ENCODE results near the gene TMCC3. TPM values are rescaled to one million over a fixed set of nuclear protein-coding genes. Genes with fewer than 3 reads are reported as not detected.

Gene TMCC3
- total RNA-seq, 4 donors from 2014 or later: 11.2 to 18.1 (median 16.4) TPM

- TF ChIP-seq POLR2AphosphoS5 (IDR thresholded peaks at IDR 0.05) (no peak), POLR2A (IDR thresholded peaks at IDR 0.05) (no peak), EP300 (IDR thresholded peaks at IDR 0.05) (no peak), CTCF (IDR thresholded peaks at IDR 0.05) (no peak)
- H3K27ac ChIP-seq: no peak overlapping the region
- H3K9me3 ChIP-seq: no peaks in the 10 kb centered on the region
- H3K4me1 ChIP-seq: peaks cover 14% of the 10 kb centered on the region
- 81% methylated on average over 4 of the region's 4 CpGs for WGBS
- H3K36me3 ChIP-seq: no peaks in the 10 kb centered on the region
- DNase-seq (ENCODE audit: low spot score in 2 of 2): no peak
- no peaks in the 10 kb centered on the region for H3K27me3 ChIP-seq
- H3K4me3 ChIP-seq: no peak overlapping the region
These were observed 12.7 kb upstream of the TMCC3 start for GRCh38 chr12:94663071-94663470.

DNA sequence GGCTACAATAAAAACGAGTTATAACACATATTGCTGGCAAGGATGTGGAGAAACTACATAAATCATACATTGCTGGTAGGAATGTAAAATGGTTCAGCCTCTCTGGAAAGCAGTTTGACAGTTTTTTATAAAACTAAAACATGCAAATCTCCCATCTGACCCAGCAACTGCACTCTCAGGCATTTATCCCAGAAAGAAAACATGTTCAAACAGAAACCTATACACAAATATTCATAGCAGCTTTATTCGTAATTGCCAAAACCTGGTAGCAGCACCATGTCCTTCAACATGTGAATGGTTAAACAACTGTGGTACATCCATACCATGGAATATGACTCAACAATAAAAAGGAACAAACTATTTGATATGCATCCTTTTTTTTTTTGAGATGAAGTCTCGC lies 10.1 kb upstream of the TMCC3 start:
- no peak overlapping the region for H3K27ac ChIP-seq
- TF ChIP-seq CTCF (IDR thresholded peaks at IDR 0.05) (no peak), EP300 (IDR thresholded peaks at IDR 0.05) (no peak), POLR2A (IDR thresholded peaks at IDR 0.05) (no peak), POLR2AphosphoS5 (IDR thresholded peaks at IDR 0.05) (no peak)
- H3K4me1 ChIP-seq: peaks cover 14% of the 10 kb centered on the region
- 54% methylated on average over 3 of the region's 3 CpGs for WGBS
- H3K36me3 ChIP-seq: no peaks in the 10 kb centered on the region
- H3K27me3 ChIP-seq: no peaks in the 10 kb centered on the region
- no peak overlapping the region for H3K4me3 ChIP-seq
- no peak for DNase-seq (ENCODE audit: low spot score in 2 of 2)
- H3K9me3 ChIP-seq: no peaks in the 10 kb centered on the region

- TF ChIP-seq EP300 (IDR thresholded peaks at IDR 0.05) (no peak), POLR2A (IDR thresholded peaks at IDR 0.05) (no peak), POLR2AphosphoS5 (IDR thresholded peaks at IDR 0.05) (no peak), CTCF (IDR thresholded peaks at IDR 0.05) (no peak)
- Histone ChIP-seq H3K4me1 (peaks cover 14% of the 10 kb centered on the region), H3K36me3 (no peaks in the 10 kb centered on the region), H3K27me3 (no peaks in the 10 kb centered on the region), H3K4me3 (no peak overlapping the region), H3K27ac (no peak overlapping the region), H3K9me3 (no peaks in the 10 kb centered on the region)
- no peak for DNase-seq (ENCODE audit: low spot score in 2 of 2)
- WGBS: 54% methylated on average over 3 of the region's 3 CpGs
These were observed 9.1 kb upstream of the TMCC3 start for GRCh38 chr12:94659346-94659930.

DNA sequence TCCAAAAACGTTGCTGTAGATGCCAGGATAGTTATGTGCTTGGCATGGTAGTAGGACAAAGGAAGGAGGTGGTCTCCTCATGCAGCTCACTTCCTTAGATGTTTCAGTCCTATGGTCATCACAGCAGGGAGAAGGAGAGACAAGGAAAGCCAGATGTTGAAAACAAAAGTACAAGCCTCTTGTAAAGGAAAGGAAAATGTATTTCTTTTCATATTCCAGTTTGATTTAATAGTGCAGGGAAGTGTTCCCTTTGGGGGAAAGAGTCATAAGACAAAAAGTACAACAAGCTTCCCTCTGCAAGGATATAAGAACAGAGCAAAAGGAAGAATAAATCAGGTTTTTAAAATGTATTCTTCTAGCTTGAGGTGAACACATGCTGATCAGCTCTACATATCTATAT lies 8.6 kb upstream of the TMCC3 start:
- no peak for DNase-seq (ENCODE audit: low spot score in 2 of 2)
- Histone ChIP-seq H3K27me3 (no peaks in the 10 kb centered on the region), H3K4me1 (peaks cover 14% of the 10 kb centered on the region), H3K36me3 (no peaks in the 10 kb centered on the region), H3K27ac (no peak overlapping the region), H3K4me3 (no peak overlapping the region), H3K9me3 (no peaks in the 10 kb centered on the region)
- TF ChIP-seq EP300 (IDR thresholded peaks at IDR 0.05): no peak
- no peak for TF ChIP-seq POLR2AphosphoS5 (IDR thresholded peaks at IDR 0.05)
- no peak for TF ChIP-seq CTCF (IDR thresholded peaks at IDR 0.05)
- no peak for TF ChIP-seq POLR2A (IDR thresholded peaks at IDR 0.05)
- WGBS: 14% methylated on average over 1 of the region's 1 CpG

- 86% methylated on average over 4 of the region's 4 CpGs for WGBS
- H3K4me3 ChIP-seq: no peak overlapping the region
- H3K9me3 ChIP-seq: no peaks in the 10 kb centered on the region
- H3K4me1 ChIP-seq: peaks cover 14% of the 10 kb centered on the region
- no peak overlapping the region for H3K27ac ChIP-seq
- no peak for TF ChIP-seq EP300 (IDR thresholded peaks at IDR 0.05)
- TF ChIP-seq POLR2AphosphoS5 (IDR thresholded peaks at IDR 0.05): no peak
- no peak for TF ChIP-seq CTCF (IDR thresholded peaks at IDR 0.05)
- TF ChIP-seq POLR2A (IDR thresholded peaks at IDR 0.05): no peak
- no peaks in the 10 kb centered on the region for H3K36me3 ChIP-seq
- DNase-seq (ENCODE audit: low spot score in 2 of 2): no peak
- H3K27me3 ChIP-seq: no peaks in the 10 kb centered on the region
These were observed 6.2 kb upstream of the TMCC3 start for GRCh38 chr12:94656556-94656955.

All from suprapubic skin (tissue), 4 donors.